GM23248 (cell line): ENCODE results near the gene SYT15. TPM values are rescaled to one million over a fixed set of nuclear protein-coding genes. Genes with fewer than 3 reads are reported as not detected.
"Not testable (repeated sequence)": the region's sequence is repeated elsewhere in the genome, so short reads cannot be mapped to it uniquely, and the experiment has no call there.

ENCODE experiments used
- DNase-seq: peaks from one replicate; pipeline ENCODE4 v3.0.0-alpha.2; 2015
- H2AFZ ChIP-seq: fragments of 200-600 bp; sonication (generic); 2 replicates; pipeline ENCODE4 v1.6.1; 2016; ENCODE audit warnings: antibody characterized with exemption
- H3F3A ChIP-seq: fragments of 200-600 bp; sonication (generic); 2 replicates; pipeline ENCODE4 v1.6.1; 2016; ENCODE audit warnings: mild to moderate bottlenecking, antibody characterized with exemption, mixed run types; ENCODE audit not compliant: insufficient read depth
- H3K27ac ChIP-seq: fragments of 200-600 bp; sonication (generic); 2 replicates; pipeline ENCODE4 v1.5.1; 2016; ENCODE audit warnings: mild to moderate bottlenecking
- H3K27me3 ChIP-seq: fragments of 200-600 bp; sonication (generic); replicated peaks from 2 replicates; pipeline ENCODE4 v1.6.1; 2016; ENCODE audit warnings: mild to moderate bottlenecking; ENCODE audit not compliant: insufficient read depth
- H3K36me3 ChIP-seq: fragments of 200-600 bp; sonication (generic); 2 replicates; pipeline ENCODE4 v1.6.1; 2016; ENCODE audit warnings: low read depth, mild to moderate bottlenecking
- H3K4me1 ChIP-seq: fragments of 200-600 bp; sonication (generic); 2 replicates; pipeline ENCODE4 v1.6.1; 2016; ENCODE audit warnings: mild to moderate bottlenecking; ENCODE audit not compliant: insufficient read depth
- H3K4me2 ChIP-seq: fragments of 200-600 bp; sonication (generic); one replicate; pipeline ENCODE4 v1.6.1; 2016; ENCODE audit warnings: mild to moderate bottlenecking; ENCODE audit not compliant: unreplicated experiment
- H3K4me3 ChIP-seq: fragments of 200-600 bp; sonication (generic); 2 replicates; pipeline ENCODE4 v1.5.1; 2016; ENCODE audit warnings: mild to moderate bottlenecking
- H3K79me2 ChIP-seq: fragments of 200-600 bp; sonication (generic); 2 replicates; pipeline ENCODE4 v1.6.1; 2016; ENCODE audit warnings: mild to moderate bottlenecking; ENCODE audit not compliant: insufficient read depth
- H3K9ac ChIP-seq: fragments of 200-600 bp; sonication (generic); 2 replicates; pipeline ENCODE4 v1.6.1; 2016; ENCODE audit warnings: mild to moderate bottlenecking
- H3K9me2 ChIP-seq: fragments of 200-600 bp; sonication (generic); 2 replicates; pipeline ENCODE4 v1.6.1; 2016; ENCODE audit warnings: mixed run types, mild to moderate bottlenecking, moderate library complexity; ENCODE audit not compliant: insufficient read depth
- H3K9me3 ChIP-seq: fragments of 200-600 bp; sonication (generic); one replicate; pipeline ENCODE4 v1.6.1; 2017; ENCODE audit warnings: low read depth
- H4K20me1 ChIP-seq: fragments of 200-600 bp; sonication (generic); 2 replicates; pipeline ENCODE4 v1.6.0; 2016; ENCODE audit not compliant: insufficient read depth
- WGBS, 2 experiments: methylation state at CpG; one replicate each; pipeline ENCODE4 v1.1.6; 2015 to 2017; ENCODE audit warnings: low lambda C conversion rate in 2 of 2, low coverage in 1 of 2; ENCODE audit errors: missing lambda C conversion rate in 2 of 2; 5-methylcytosine and 5-hydroxymethylcytosine counted together
- in situ Hi-C: fragments of 300-500 bp; cut with MboI; formaldehyde crosslinking; loops from 2 replicates; pipeline ENCODE4 v1.15.0; 2020
- polyA plus RNA-seq: library from polyadenylated mRNA; unstranded; fragments of >200 nt; fragmentation: Nextera tagmentation; extraction: Ambion mirVana; gene quantifications from 2 replicates; pipeline ENCODE4 v1.2.1, GENCODE V29; 2016
- total RNA-seq: library from RNA; depleted of rRNA; stranded (reverse); fragments of >200 nt; shearing (Covaris generic); gene quantifications from 2 replicates; pipeline ENCODE4 v1.2.3, GENCODE V29; 2014; rRNA removed

The SYT15 gene
- total and polyA plus RNA-seq, 2 experiments from 2014 or later, result 1.2 to 2.3 TPM

DNA sequence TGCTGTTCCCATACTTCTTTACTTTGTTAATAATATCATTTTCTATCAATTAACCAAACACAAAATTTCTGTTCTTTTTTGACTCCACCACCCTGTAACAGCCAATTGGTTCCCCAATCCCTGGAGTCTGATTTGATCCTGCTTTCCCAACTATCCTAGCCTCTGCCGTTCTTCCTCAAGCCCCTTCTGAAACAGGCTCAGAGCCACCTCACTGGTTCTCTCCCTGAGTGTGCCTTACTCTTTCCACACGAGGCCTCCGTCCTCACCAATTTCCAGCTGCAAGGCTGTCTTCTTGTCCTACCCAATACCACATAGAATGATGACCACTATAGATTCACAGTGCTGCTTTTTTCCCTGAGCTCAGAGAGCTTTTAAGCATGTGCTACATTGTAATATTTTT, 52.8 kb downstream of the SYT15 start:
- no CpG with 5 or more reads among the region's 3 CpGs for WGBS, 2 experiments

DNA sequence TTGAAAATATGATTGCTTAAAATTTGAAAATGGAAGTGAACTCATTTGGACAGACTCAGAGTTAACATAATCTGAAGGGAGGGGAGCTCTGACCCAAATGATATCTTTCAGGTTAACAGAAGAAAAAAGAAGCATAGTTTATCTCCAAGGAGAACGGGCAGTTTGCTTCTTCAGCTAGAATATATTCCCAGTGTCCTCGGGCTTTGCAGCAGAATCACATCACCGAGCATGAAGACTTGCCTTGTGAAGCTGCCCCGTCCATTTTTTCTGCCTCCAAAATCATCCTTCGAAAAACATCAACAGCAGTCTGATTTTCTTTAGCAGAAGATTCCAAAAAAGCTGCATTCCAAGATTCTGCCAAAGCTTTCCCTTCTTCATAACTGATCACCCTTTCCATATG, 55.8 kb downstream of the SYT15 start:
- peak overlapping the region; percentile 69 for H2AFZ ChIP-seq
- H3K4me3 ChIP-seq, result peak overlapping the region; percentile 54; the same call in 1 of the 2 replicates
- H3K27ac ChIP-seq, H3K9me2 ChIP-seq, in situ Hi-C loops, H3K9me3 ChIP-seq, H3K79me2 ChIP-seq, H4K20me1 ChIP-seq, H3K36me3 ChIP-seq, H3K4me1 ChIP-seq, H3F3A ChIP-seq, DNase-seq, H3K27me3 ChIP-seq: not testable (repeated sequence)
- WGBS, 2 experiments, result 9 to 11% methylated on average over 4 to 5 of the region's 5 CpGs
- H3K4me2 ChIP-seq, result peak overlapping the region; percentile 32
- H3K9ac ChIP-seq, result peak overlapping the region; percentile 47; the same call in 1 of the 2 replicates

More for the DNA sequence above, 52.8 kb downstream of the SYT15 start:
- H3K9me2 ChIP-seq, H3K9me3 ChIP-seq, H3K27ac ChIP-seq, H3K4me3 ChIP-seq, H3K79me2 ChIP-seq, DNase-seq, H3K4me1 ChIP-seq, H2AFZ ChIP-seq, H3K9ac ChIP-seq, in situ Hi-C loops, H3K4me2 ChIP-seq, H4K20me1 ChIP-seq, H3F3A ChIP-seq, H3K36me3 ChIP-seq, H3K27me3 ChIP-seq: not testable (repeated sequence)

DNA sequence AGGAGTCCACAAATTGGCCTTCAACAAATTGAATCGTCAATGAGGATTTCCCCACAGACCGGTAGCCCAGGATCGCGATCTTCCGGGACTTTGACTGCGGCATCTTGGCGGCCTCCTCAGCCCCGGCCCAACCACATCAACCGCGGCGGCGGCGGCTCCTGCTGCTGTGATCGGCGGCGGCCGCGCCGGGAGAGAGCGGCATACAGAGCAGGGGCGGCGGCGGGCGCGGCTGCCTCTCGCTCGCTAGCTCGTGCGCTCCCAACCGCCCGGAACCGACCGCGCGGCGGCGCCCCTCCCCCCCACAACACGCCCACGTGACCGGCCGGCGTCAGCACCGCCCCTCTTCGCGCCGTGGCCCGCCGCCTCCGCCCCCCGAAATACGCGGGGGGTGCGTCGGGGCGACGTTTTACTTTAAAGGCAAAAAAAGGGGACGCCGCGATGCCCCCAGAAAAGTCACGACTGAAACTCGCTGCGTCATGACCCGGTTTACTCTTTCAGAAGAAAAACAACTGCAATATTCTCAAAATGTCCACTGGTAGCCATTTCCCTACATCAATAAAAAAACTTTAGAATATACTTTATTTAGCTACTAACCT, 56.5 kb downstream of the SYT15 start:
- H3K9me2 ChIP-seq, H3K9me3 ChIP-seq, DNase-seq, H3K27me3 ChIP-seq, H4K20me1 ChIP-seq, H3K4me1 ChIP-seq, H3F3A ChIP-seq, H3K36me3 ChIP-seq, H3K79me2 ChIP-seq, in situ Hi-C loops: not testable (repeated sequence)
- Histone ChIP-seq H3K4me3 (peak overlapping the region; percentile 73), H3K4me2 (peak overlapping the region; percentile 9), H3K27ac (peak overlapping the region; percentile 43), H2AFZ (peak overlapping the region; percentile 71), H3K9ac (peak overlapping the region; percentile 72)
- WGBS, 2 experiments, result 0 to 3% methylated on average over 6 to 7 of the region's 63 CpGs

DNA sequence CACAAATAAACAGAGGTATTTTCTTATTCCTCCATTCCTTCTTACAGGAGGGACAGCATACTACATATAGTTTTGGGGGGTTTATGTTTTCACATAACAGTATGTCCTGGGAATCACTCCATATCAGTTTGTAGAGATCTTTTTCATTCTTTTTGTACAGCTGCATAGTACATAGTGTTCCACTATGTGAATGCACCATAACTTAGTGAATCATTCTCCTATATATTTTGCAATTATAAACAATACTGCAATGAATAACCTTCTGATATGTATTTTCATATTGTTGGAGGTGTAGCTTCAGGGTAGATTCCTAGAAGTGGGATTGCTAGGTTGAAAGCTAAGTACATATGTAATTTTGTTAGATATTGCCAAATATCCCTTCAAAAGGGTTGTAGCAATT, 61.1 kb downstream of the SYT15 start:
- in situ Hi-C loops, H3K4me2 ChIP-seq, H3K79me2 ChIP-seq, H2AFZ ChIP-seq, H3K9me3 ChIP-seq, H3K9me2 ChIP-seq, H3K27me3 ChIP-seq, DNase-seq, H3K4me3 ChIP-seq, H3F3A ChIP-seq, H3K4me1 ChIP-seq, H3K9ac ChIP-seq, H3K36me3 ChIP-seq, H4K20me1 ChIP-seq, H3K27ac ChIP-seq: not testable (repeated sequence)

Other genes with a start within 250 kb of the SYT15 start
- gene ANXA8L1, start 203.4 kb upstream of the SYT15 start, total RNA-seq, result 2.2 and 6.6 TPM in 2 replicates
- 1.8 and 2.0 TPM in 2 replicates for gene ANXA8L1, start 203.4 kb upstream of the SYT15 start, polyA plus RNA-seq
- not detected in 2 replicates for gene NPY4R, start 113.2 kb upstream of the SYT15 start, total RNA-seq
- gene NPY4R, start 113.2 kb upstream of the SYT15 start, polyA plus RNA-seq, result 0.34 TPM in 1 of 2 replicates, not detected in the other
- not detected in 2 replicates for gene GPRIN2, start 22.5 kb upstream of the SYT15 start, total RNA-seq
- not detected in 2 replicates for gene GPRIN2, start 22.5 kb upstream of the SYT15 start, polyA plus RNA-seq